AG09319 (cell line): Measurements from ENCODE around the gene CGRRF1.
A peak's percentile ranks its signal among the peaks of the same experiment; 100 is the strongest.

Experiments
- DNase-seq: peaks from one replicate; pipeline ENCODE4 v3.0.0-alpha.2; 2010; ENCODE audit warnings: low read depth; ENCODE audit errors: extremely low read depth
- TF ChIP-seq, protein P1 (sequence below): IDR thresholded peaks from 2 replicates; pipeline ENCODE4 v1.5.1; 2011; ENCODE audit warnings: low read depth, mild to moderate bottlenecking, inconsistent platforms, low read length, moderate library complexity

CGRRF1 gene

DNA sequence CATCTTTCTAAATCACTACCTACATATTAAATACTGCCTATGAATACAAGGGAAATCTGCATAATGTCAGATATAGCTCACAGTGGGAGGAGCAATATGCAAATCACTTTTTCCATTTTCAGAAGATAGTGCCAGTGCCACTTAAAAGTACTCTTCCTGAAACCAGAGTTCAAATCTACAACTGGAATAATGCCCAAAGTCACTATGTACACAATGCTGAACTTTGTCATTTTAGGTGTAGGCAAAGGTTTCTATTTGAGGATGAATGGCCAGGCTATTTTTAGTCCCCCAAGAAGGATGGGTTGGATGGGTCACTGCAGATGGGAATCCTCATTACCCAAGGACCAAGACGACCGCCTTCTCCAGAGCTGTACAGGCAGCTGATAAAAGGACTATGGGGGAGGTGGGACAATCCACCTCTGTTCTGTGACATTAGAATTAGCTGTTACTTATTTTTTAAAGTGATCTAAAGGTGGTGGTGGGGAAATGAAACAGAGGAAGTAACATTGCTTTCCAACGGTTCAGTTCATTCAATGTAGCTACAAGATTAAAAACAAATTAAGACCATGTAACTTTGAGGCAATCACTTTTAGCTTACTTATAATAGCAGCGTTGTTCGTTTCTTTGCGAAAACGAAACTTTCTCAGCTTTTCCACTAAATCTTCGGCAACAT is 26.5 kb upstream of the CGRRF1 start:
- no peak for DNase-seq
- TF ChIP-seq, protein P1, sequence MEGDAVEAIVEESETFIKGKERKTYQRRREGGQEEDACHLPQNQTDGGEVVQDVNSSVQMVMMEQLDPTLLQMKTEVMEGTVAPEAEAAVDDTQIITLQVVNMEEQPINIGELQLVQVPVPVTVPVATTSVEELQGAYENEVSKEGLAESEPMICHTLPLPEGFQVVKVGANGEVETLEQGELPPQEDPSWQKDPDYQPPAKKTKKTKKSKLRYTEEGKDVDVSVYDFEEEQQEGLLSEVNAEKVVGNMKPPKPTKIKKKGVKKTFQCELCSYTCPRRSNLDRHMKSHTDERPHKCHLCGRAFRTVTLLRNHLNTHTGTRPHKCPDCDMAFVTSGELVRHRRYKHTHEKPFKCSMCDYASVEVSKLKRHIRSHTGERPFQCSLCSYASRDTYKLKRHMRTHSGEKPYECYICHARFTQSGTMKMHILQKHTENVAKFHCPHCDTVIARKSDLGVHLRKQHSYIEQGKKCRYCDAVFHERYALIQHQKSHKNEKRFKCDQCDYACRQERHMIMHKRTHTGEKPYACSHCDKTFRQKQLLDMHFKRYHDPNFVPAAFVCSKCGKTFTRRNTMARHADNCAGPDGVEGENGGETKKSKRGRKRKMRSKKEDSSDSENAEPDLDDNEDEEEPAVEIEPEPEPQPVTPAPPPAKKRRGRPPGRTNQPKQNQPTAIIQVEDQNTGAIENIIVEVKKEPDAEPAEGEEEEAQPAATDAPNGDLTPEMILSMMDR, result no peak

DNA sequence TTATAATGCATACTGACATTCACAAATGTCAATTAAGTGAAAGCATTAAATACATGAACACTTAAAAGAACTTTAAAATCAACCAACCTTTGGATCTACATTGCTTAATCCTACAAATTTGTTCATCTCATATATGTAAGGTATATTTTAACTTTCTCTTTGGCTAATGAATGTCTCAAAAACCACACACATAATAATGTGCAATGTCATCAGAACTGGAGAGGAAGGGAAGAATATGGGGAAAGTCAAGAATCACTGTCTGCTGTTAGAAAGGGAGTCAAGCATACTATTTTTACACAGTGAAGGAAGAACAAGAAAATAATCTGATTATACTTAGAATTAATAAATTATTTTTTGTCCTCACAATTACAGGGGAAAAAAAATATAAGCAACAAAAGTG is 25.9 kb upstream of the CGRRF1 start:
- DNase-seq, result no peak
- TF ChIP-seq, protein P1, result no peak

DNA sequence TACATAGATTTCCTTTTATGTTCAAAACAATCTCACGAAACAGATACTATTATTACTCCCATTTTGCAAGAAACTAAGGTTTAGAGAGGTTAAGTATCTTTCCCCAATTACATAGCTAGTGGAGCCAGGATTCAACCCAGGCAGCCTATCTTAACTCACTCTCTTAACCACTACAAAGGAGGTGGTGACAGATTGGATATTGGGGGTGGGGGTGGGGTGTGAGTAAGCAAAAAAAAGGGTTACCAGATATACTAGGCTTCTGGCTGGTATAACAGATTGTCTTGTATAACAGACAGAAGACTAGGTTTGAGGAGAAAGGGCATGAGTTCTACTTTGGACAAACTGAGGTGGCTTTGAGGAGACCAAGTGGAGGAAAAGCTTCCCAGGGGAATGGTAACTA is 23.0 kb upstream of the CGRRF1 start:
- DNase-seq, result no peak
- TF ChIP-seq, protein P1, result no peak

DNA sequence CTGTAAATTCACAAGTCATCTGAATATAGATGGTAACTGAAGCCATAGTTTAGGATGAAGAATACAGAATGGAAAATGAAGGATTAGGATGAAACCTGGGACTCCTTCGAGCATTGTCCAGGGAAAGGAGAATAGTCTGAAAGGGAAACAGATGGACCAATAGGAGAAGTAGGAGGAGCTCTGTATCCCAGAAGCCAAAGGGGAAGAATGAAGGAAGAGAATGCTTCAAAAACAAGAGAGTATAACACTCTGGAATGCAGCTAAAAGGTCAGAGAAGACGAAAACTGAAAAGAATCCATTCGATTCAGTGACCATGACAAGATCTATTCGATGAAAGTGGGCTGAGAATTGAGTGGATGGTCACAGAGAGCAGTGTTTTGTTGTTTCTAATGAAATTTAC is 21.9 kb upstream of the CGRRF1 start:
- TF ChIP-seq, protein P1, result no peak
- DNase-seq, result no peak

DNA sequence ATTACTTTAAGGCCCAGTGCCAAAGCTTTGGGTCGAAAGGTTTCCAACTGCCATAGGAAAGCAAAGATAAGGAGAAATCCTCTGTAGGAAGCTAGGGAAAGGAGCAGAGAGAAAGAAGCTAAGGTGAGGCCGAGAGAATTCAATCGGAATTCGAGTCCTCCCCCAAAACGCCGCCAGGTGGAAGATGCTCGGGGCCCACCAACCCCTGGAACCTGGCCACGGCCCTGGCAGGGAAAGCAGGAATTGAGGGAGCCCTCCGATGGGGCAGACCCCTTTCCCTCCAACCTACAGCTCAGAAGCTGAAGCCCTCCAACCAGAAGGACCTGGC is 21.4 kb upstream of the CGRRF1 start:
- no peak for DNase-seq
- TF ChIP-seq, protein P1, result no peak; the same call in 1 of the 2 replicates

DNA sequence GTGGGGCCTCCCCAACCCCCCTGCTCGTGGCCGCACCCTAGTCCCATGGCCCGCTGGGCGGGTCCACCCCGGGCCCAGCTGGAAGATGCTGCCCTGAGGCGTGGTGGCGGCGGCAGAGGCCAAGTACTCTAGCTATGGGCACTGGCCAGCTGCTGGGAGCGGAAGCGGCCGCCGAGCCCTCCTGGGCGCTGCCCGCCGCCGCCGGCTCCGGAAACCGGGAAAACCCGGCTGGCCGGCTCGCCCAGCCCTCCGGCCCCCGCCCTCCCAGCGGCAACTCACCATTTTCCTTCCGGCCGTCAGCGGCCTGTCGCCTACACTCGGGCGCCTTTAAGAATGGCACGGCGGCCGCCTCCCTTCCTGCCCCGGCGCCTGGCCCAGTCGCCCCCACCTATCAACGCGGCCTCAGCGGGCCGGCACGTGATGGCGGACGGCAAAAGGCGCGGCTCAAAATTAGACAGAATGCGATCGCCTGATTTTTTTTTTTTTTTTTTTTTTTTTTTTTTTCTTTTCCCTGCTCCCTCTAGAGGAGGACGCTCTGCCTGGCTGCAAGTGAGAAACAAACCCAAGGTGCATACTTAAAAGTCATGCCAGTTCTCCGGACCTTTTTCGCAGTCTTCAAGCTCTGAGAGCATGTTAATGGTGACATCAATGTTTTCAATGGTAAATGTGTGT is 20.9 kb upstream of the CGRRF1 start, which contains the start of gene GMFB:
TSS of gene GMFB (minus strand) at position 335 of the 672 bp plus-strand sequence. CDS start at position 282, 53 bp downstream.
- DNase-seq, result peak; percentile 90
- TF ChIP-seq, protein P1, result peak; percentile 51

DNA sequence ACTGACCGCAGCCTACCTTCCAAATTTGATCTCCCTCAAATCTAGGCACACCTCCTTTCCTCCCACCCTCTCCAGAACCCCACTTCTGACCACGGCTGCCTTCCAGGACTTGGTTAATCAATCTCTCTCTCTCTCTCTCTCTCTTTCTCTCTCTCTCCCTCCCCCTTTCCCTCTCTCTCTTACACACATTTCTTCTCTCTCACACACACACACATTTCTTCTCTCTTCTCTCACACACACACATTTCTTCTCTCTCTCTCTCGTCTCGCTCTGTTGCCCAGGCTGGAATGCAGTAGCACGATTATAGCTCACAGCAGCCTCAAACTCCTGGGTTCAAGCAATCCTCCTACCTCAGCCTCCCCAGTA is 20.4 kb upstream of the CGRRF1 start:
- TF ChIP-seq, protein P1, result no peak

More for the DNA sequence above, 20.4 kb upstream of the CGRRF1 start:
- DNase-seq, result no peak
